Right ventricle myocardium inferior (tissue), 1 donor: ENCODE data around the gene MUCL3. TPM values are rescaled to one million over a fixed set of nuclear protein-coding genes. Genes with fewer than 3 reads are reported as not detected.
A peak's percentile ranks its signal among the peaks of the same experiment; 100 is the strongest.
"Not testable (repeated sequence)": the region's sequence is repeated elsewhere in the genome, so short reads cannot be mapped to it uniquely, and the experiment has no call there.

Experiments
- ATAC-seq: fragments of 200-7000 bp; cut with Tn5 transposase; one replicate; pipeline ENCODE4 v1.9.1; 2020; ENCODE audit warnings: mild to moderate bottlenecking, moderate library complexity
- DNase-seq: peaks from one replicate; pipeline ENCODE4 v3.0.0; 2021; ENCODE audit errors: missing footprints
- intact Hi-C: fragments of 100-400 bp; cut with DNase I; formaldehyde crosslinking; loops from one replicate; pipeline ENCODE4 v1.11.0; 2022
- total RNA-seq: library from RNA; stranded (reverse); fragmentation: NEBNext Ultra II Directional; extraction: Animal tissue kit (Norgen Biotek cat#: 25700); gene quantifications from one replicate; pipeline ENCODE4 v1.2.1, GENCODE V29; 2021
- donor health status: DM: no; HTN: yes; CAD: no; lungs with severe emphysema.

Gene MUCL3
- total RNA-seq, 1 donor from 2014 or later = not detected

DNA sequence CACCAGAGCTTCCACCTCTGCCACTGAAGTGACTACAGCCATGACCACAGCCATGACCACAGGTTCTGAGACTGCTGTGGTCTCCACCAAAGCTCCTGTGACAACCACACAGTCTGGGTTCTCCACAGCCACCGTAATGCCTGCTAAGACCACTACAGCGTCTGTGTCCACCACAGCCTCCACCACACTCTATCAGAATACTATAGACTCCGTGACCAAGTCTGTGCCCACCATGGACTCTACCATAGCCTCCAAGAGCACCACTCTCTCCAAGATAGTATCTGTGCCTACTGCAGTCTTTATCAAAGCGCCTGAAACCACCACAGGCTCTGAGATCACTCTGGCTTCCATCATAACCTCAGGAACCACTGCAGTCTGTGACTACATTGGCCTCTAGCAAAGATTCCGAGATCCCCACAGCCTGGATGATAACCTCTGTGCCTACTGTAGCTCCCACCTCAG lies 24.4 kb downstream of the MUCL3 start:
- no peak for ATAC-seq
- intact Hi-C loops = no loop called here
- DNase-seq = no peak

- intact Hi-C loops = no loop called here
- no peak for ATAC-seq
These were observed 25.4 kb downstream of the MUCL3 start for GRCh38 chr6:30966154-30966553.

GRCh38 chr6:30969171-30969570 lies 28.4 kb downstream of the MUCL3 start:
- not testable (repeated sequence) for ATAC-seq

More at GRCh38 chr6:30966154-30966553, 25.4 kb downstream of the MUCL3 start:
- DNase-seq = no peak

DNA sequence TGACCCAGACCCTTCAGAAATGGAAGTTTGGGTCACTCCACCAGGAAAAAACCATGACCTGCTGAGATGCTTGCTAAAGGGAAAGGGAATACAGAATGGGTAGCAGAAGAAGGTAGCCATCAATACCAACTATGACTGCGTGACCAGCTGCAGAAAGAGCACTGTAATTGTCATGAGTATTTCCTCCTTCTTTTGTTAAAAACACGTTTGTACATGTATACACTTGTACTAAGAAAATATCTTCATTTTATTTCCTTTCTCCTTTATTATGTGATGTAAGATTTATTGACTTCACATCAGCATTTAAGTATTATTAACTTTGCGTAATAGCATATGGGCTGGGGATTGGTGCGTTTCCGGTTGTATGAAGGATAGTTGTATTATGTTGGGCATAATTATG lies 30.2 kb downstream of the MUCL3 start:
- ATAC-seq = no peak
- intact Hi-C loops = no loop called here

More at GRCh38 chr6:30969171-30969570, 28.4 kb downstream of the MUCL3 start:
- DNase-seq, intact Hi-C loops: not testable (repeated sequence)

GRCh38 chr6:30972816-30973215 lies 32.0 kb downstream of the MUCL3 start:
- ATAC-seq (no peak), DNase-seq (no peak)
- intact Hi-C loops = no loop called here

More for the DNA sequence above, 30.2 kb downstream of the MUCL3 start:
- no peak for DNase-seq

DNA sequence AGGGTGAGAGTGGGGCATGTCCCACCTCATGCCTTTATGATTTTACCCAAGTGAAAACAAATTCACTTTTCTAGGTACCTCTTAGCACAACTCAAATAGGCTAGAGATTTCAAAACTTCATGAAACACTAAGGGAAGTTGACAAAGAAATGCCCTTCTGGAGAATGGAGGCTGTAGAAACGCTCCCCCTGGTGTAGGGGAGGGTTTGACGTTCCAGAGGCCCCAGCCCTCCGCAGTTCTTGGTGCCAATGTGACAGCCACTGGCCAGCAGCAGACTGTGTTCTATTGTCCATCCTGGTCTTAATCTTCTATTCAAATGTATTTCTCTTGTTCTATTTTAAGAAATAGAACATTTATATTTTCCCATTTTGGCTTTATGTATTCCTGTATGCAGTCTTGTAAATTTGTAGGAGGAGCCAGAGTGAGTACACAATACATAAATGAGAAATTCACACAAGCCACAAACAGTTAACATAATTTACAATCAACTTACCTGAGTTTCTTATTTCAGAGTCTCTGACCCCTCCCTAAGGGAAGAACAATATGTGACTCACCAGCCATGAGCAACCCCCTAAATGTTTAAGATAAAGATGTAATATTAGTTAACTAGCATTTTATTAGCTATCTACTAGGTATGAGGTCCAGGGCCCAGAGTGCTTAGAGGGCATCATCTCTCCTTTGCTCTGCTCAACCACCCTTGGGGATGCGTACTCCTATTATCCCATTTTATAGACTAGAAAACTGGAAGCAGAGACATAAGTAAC lies 33.9 kb downstream of the MUCL3 start:
- intact Hi-C loops = no loop called here
- DNase-seq (no peak), ATAC-seq (no peak)

GRCh38 chr6:30979141-30979540 lies 38.4 kb downstream of the MUCL3 start:
- intact Hi-C loops = no loop called here
- DNase-seq (no peak), ATAC-seq (no peak)

DNA sequence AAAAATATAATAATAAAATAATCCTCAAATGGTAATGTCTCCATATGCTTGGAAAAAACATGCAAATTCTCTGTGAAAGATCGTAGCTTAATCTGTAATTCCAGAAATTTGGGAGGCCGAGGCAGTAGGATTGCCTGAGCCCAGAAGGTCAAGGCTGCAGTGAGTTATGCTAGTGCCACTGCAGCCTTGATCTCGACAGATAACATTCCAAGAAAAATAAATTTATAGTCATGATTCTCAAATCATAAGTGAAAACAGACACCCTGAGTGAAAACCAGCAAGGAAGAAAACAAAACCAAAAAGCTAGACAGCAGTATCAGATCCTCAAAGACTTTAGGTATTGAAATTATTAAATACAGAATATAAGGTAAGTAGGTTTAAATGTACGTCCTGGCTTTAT lies 38.9 kb downstream of the MUCL3 start:
- intact Hi-C loops = no loop called here
- ATAC-seq = no peak

GRCh38 chr6:30981942-30982772 lies 41.4 kb downstream of the MUCL3 start:
- intact Hi-C loops = no loop called here
- ATAC-seq (peak; percentile 71), DNase-seq (no peak)

More for the DNA sequence above, 38.9 kb downstream of the MUCL3 start:
- DNase-seq = no peak

GRCh38 chr6:30983439-30983838 lies 42.7 kb downstream of the MUCL3 start, which contains the start of gene MUC21:
MUC21 (plus strand) TSS chr6:30983718; CDS start chr6:30983959, 241 bp downstream.
- ATAC-seq = no peak
- DNase-seq = no peak
- intact Hi-C loops = no loop called here

DNA sequence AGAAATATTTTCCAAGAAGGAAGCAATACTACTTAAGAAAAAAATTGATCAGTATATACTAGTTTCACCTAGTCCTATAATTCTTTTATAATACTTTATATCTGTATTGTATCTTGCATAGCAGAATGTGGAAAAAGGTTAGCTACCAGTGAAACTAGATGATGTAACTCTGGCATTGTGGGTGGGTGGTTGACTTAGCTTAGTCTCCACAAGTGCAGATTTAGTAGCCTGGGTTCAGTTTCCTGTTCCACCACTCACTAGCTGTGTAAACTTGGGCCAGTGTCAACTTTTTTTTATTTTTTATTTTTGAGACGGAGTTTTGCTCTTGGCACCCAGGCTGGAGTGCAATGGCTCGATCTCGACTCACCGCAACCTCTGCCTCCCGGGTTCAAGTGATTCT lies 44.7 kb downstream of the MUCL3 start:
- intact Hi-C loops = no loop called here
- no peak for DNase-seq
- ATAC-seq = no peak

DNA sequence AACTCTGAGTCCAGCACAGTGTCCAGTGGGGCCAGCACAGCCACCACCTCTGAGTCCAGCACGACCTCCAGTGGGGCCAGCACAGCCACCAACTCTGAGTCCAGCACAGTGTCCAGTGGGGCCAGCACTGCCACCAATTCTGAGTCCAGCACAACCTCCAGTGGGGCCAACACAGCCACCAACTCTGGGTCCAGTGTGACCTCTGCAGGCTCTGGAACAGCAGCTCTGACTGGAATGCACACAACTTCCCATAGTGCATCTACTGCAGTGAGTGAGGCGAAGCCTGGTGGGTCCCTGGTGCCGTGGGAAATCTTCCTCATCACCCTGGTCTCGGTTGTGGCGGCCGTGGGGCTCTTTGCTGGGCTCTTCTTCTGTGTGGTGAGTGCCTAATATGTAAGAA lies 46.5 kb downstream of the MUCL3 start:
- intact Hi-C loops = no loop called here
- no peak for DNase-seq
- no peak for ATAC-seq

DNA sequence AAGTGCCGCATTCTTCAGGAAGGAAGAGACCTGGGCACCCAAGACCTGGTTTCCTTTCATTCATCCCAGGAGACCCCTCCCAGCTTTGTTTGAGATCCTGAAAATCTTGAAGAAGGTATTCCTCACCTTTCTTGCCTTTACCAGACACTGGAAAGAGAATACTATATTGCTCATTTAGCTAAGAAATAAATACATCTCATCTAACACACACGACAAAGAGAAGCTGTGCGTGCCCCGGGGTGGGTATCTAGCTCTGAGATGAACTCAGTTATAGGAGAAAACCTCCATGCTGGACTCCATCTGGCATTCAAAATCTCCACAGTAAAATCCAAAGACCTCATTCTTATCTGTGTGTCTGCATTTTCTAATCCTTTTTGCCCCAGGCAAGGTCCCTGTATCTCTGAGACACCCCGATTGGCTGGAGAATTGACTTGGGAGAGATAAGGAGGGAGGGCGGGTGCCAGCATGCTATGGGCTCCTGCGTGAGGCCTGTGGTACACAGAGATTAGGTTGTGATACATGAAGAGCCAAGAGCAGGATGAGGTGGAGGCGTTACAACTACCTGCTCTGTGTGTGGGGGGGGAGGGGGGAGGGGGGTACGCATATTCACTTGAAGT lies 47.5 kb downstream of the MUCL3 start:
- intact Hi-C loops = no loop called here
- no peak for ATAC-seq
- DNase-seq = no peak

DNA sequence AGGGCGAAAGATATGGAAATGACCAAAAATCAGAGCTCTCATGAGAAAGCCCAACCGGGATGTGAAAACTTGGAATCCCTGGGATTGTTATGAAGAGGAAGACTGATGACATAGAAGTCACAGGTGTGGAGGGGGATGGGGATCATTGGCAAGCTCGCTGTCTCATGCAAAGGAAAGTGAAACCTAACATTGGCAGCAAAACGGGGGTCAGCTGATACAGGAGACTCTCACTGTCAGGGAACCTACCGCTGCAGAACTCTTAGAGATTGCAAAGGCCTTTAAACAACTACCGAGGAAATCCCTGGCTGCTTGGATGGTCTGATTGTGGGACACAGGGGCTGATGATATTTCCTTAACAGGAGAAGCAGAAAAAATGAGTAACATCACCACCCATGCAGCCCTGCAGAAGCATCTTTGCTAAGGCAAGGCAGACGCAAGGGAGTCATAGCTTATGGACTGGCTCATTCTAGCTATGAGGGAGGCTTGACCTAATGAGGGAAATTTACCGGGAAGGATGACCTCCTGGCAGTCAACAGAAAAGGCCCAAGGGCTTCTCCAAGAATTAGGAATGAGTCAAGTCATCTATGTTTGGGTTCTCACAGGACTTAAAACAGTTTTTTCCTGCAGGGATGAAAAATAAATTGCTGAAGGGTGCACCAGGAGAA lies 49.8 kb downstream of the MUCL3 start:
- ATAC-seq (no peak), DNase-seq (no peak)
- intact Hi-C loops = no loop called here

DNA sequence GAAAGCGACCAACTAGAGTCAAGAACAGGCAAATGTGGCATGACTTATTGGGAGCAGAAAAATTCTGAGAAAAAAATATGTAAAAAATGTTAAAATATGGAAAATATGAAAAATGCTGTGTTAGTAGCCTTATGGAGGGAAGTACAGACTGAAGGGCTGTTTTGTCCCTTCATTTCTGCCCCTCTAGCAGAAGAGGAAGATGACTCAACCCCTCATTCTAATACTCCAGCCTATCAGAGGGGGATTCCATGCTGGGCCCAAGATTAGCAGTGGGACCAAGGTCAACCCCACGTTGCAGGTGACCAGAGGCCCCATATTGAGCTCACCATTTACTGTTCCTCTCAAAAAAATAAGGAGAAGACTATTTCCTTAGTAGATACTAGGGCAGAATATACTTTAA lies 51.1 kb downstream of the MUCL3 start:
- ATAC-seq = no peak
- DNase-seq = no peak
- intact Hi-C loops = no loop called here

- DNase-seq (no peak), ATAC-seq (no peak)
- intact Hi-C loops = no loop called here
These were observed 56.5 kb downstream of the MUCL3 start for GRCh38 chr6:30997301-30997700.

DNA sequence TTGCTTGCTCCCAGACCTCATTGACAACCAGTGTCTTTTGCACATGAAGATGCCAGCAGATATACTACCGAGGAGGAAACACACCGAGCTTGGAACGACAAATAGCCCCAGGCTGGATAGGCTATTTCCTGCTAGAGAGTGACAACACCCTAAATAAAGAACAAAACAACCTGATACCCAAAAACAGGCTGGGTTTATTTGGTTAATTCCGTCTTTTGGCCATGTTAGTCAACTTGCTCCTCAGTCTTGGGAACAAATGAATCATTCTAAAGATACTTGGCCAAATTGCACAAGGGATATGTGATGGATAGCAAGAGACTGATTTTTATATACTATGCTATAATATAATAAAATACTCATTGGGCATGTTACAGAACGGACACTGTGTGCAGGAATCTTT lies 58.0 kb downstream of the MUCL3 start:
- DNase-seq = no peak
- intact Hi-C loops = no loop called here
- ATAC-seq = no peak

- intact Hi-C loops, ATAC-seq, DNase-seq: not testable (repeated sequence)
These were observed 59.5 kb downstream of the MUCL3 start for GRCh38 chr6:31000067-31000860.
